Fibroblast of lung (primary cell): Measurements from ENCODE around the gene THSD7B.

ENCODE experiments used
- CTCF ChIP-seq, 2 donors: IDR thresholded peaks in 1 of 2; conservative IDR thresholded peaks in 1 of 2; 1 replicate in 1 of 2; 2 replicates in 1 of 2; pipeline ENCODE4 v1.5.1; 2011 to 2012; ENCODE audit warnings: low read length in 2 of 2, control low read depth in 1 of 2, inconsistent platforms in 1 of 2, low read depth in 1 of 2, mild to moderate bottlenecking in 1 of 2
- EZH2 ChIP-seq: IDR thresholded peaks from 2 replicates; pipeline ENCODE4 v1.5.1; 2012; ENCODE audit warnings: low read length, control low read depth, mild to moderate bottlenecking; ENCODE audit errors: missing control alignments

- TF ChIP-seq CTCF (conservative IDR thresholded peaks at IDR 0.05 in 1 of 2, IDR thresholded peaks at IDR 0.05 in 1 of 2; ENCODE audit: low read depth in 1 of 2, low read length in 2 of 2) (no peak), EZH2 (no peak)
These were observed 286.5 kb downstream of the THSD7B start for GRCh38 chr2:137051778-137052398.
